Prostate gland (tissue), 2 donors: ENCODE results near the gene PYURF.

Experiments
- CTCF ChIP-seq, 4 experiments: fragments of 200-600 bp in 2 of 4; fragments of 450-650 bp in 2 of 4; sonication (generic) in 2 of 4; IDR thresholded peaks; 1 replicate in 3 of 4; 2 replicates in 1 of 4; pipeline ENCODE4 v1.5.1; 2016 to 2019; ENCODE audit warnings: antibody characterized with exemption in 4 of 4, mild to moderate bottlenecking in 2 of 4, moderate library complexity in 2 of 4
- POLR2A ChIP-seq: fragments of 450-650 bp; IDR thresholded peaks from one replicate; pipeline ENCODE4 v1.6.1; 2016; ENCODE audit warnings: antibody characterized with exemption, mild to moderate bottlenecking
- POLR2AphosphoS5 ChIP-seq: sonication (generic); formaldehyde crosslinking; IDR thresholded peaks from one replicate; pipeline ENCODE4 v1.6.1; 2017; ENCODE audit warnings: antibody characterized with exemption

GRCh38 chr4:88523325-88524129, at the start of gene PYURF:
- peak in 1 of 4 experiments; percentile 27 for TF ChIP-seq CTCF (IDR thresholded peaks at IDR 0.05)
- peak; percentile 91 for TF ChIP-seq POLR2AphosphoS5
- TF ChIP-seq POLR2A = peak; percentile 94
